ENCODE data around the gene MICOS13.

MICOS13 gene

GRCh38 chr19:5718037-5718578, 37.8 kb upstream of the MICOS13 start:
- POLR2A ChIA-PET: interaction anchor here (0.8 to 2.6 kb wide), 4 partner anchors 22 to 186 kb away, joined by 3 to 19 read pairs (median 4); partner anchors contain the start of genes NDUFA11, RPL36, SAFB and SAFB2
- CTCF ChIA-PET: interaction anchor here (0.6 to 7.9 kb wide), 5 partner anchors 12 to 543 kb away, joined by 3 to 58 read pairs (median 4); partner anchors contain the start of gene RPL36
- DNase-seq (ENCODE audit: low read depth, low spot score): no peak
- H3K4me3 ChIP-seq (ENCODE audit: low read depth, low read length): peak overlapping the region; percentile 97
- TF ChIP-seq CTCF (IDR thresholded peaks at IDR 0.05; ENCODE audit: insufficient read depth, low read length, missing control alignments): no peak

GRCh38 chr19:5717215-5717935, 37.1 kb upstream of the MICOS13 start:
- POLR2A ChIA-PET: interaction anchor here (2.6 kb wide), 1 partner anchor 27 kb away, joined by 19 read pairs; the partner anchor contains the start of gene RPL36
- CTCF ChIA-PET: interaction anchor here (0.7 to 7.9 kb wide), 3 partner anchors 26 to 305 kb away, joined by 3 to 58 read pairs (median 3); partner anchors contain the start of gene RPL36
- no peak for DNase-seq (ENCODE audit: low read depth, low spot score)
- H3K4me3 ChIP-seq (ENCODE audit: low read depth, low read length): peak overlapping the region; percentile 23; the same call in 1 of the 2 replicates
- no peak for TF ChIP-seq CTCF (IDR thresholded peaks at IDR 0.05; ENCODE audit: insufficient read depth, low read length, missing control alignments)

- DNase-seq (ENCODE audit: low read depth, low spot score): no peak
- no peak for TF ChIP-seq CTCF (IDR thresholded peaks at IDR 0.05; ENCODE audit: insufficient read depth, low read length, missing control alignments)
- ChIA-PET POLR2A (interaction anchor here (1.7 to 2.0 kb wide), 2 partner anchors 24 to 25 kb away, joined by 6 to 10 read pairs; partner anchors contain the start of gene RPL36), CTCF (interaction anchor here (7.9 kb wide), 1 partner anchor 27 kb away, joined by 58 read pairs; the partner anchor contains the start of gene RPL36)
- H3K4me3 ChIP-seq (ENCODE audit: low read depth, low read length): no peak overlapping the region
Observed at GRCh38 chr19:5714816-5715215, 34.5 kb upstream of the MICOS13 start.

GRCh38 chr19:5713228-5713627, 32.9 kb upstream of the MICOS13 start:
- CTCF ChIA-PET: interaction anchor here (1.0 to 7.9 kb wide), 3 partner anchors 22 to 309 kb away, joined by 4 to 58 read pairs (median 7); partner anchors contain the start of gene RPL36
- no peak for DNase-seq (ENCODE audit: low read depth, low spot score)
- TF ChIP-seq CTCF (IDR thresholded peaks at IDR 0.05; ENCODE audit: insufficient read depth, low read length, missing control alignments): no peak
- POLR2A ChIA-PET: interaction anchor here (2.0 kb wide), 1 partner anchor 22 kb away, joined by 10 read pairs; no protein-coding TSS in a partner anchor
- H3K4me3 ChIP-seq (ENCODE audit: low read depth, low read length): no peak overlapping the region

GRCh38 chr19:5711713-5712161, 31.4 kb upstream of the MICOS13 start:
- DNase-seq (ENCODE audit: low read depth, low spot score): no peak
- no peak for TF ChIP-seq CTCF (IDR thresholded peaks at IDR 0.05; ENCODE audit: insufficient read depth, low read length, missing control alignments)
- ChIA-PET POLR2A (interaction anchor here (0.6 to 1.1 kb wide), 3 partner anchors 10 to 22 kb away, joined by 3 read pairs; no protein-coding TSS in a partner anchor), CTCF (interaction anchor here (0.9 to 7.9 kb wide), 4 partner anchors 9 to 311 kb away, joined by 3 to 58 read pairs (median 4); partner anchors contain the start of gene RPL36)
- no peak overlapping the region for H3K4me3 ChIP-seq (ENCODE audit: low read depth, low read length)
